ENCODE measurements around the gene MDK.

Gene MDK

GRCh38 chr11:46381048-46381818 is at the start of gene MDK:
TSS of gene MDK (plus strand) at chr11:46381669. CDS start at chr11:46382058, 389 bp downstream.
- no peak for DNase-seq

- DNase-seq = no peak
Measured at GRCh38 chr11:46332093-46332567, 49.3 kb upstream of the MDK start.

GRCh38 chr11:46332568-46333393 is 48.7 kb upstream of the MDK start:
- DNase-seq = no peak

- DNase-seq = no peak
Measured at GRCh38 chr11:46333394-46333947, 48.0 kb upstream of the MDK start.

GRCh38 chr11:46334211-46334610 is 47.3 kb upstream of the MDK start:
- no peak for DNase-seq

GRCh38 chr11:46335271-46335670 is 46.2 kb upstream of the MDK start:
- no peak for DNase-seq

- no peak for DNase-seq
Measured at GRCh38 chr11:46335890-46336562, 45.4 kb upstream of the MDK start.

GRCh38 chr11:46336563-46337180 is 44.8 kb upstream of the MDK start:
- no peak for DNase-seq

- no peak for DNase-seq
Measured at GRCh38 chr11:46337626-46338345, 43.7 kb upstream of the MDK start.

GRCh38 chr11:46338636-46338987 is 42.9 kb upstream of the MDK start:
- DNase-seq = no peak

- peak; percentile 46 for DNase-seq
Measured at GRCh38 chr11:46338988-46339666, 42.3 kb upstream of the MDK start.

- no peak for DNase-seq
Measured at GRCh38 chr11:46339816-46340215, 41.7 kb upstream of the MDK start.

GRCh38 chr11:46341454-46341853 is 40.0 kb upstream of the MDK start:
- DNase-seq = no peak

- no peak for DNase-seq
Measured at GRCh38 chr11:46342239-46342638, 39.2 kb upstream of the MDK start.

- DNase-seq = no peak
Measured at GRCh38 chr11:46343520-46343919, 37.9 kb upstream of the MDK start.

GRCh38 chr11:46345131-46345597 is 36.3 kb upstream of the MDK start:
- no peak for DNase-seq

GRCh38 chr11:46345881-46346484 is 35.5 kb upstream of the MDK start:
- no peak for DNase-seq

- no peak for DNase-seq
Measured at GRCh38 chr11:46346886-46347636, 34.4 kb upstream of the MDK start, which contains the start of gene DGKZ. TSS of gene DGKZ (plus strand) at chr11:46347463. CDS start at chr11:46347660, 197 bp downstream.

GRCh38 chr11:46347637-46348311 is 33.7 kb upstream of the MDK start:
- DNase-seq = no peak

Data from NCI-H1694 (cell line).